Stimulated activated CD4-positive, alpha-beta T cell treated with anti-CD3 and anti-CD28 coated beads, Interleukin-15, amount 100 ng/mL, for 24 hours (primary cell): ENCODE measurements around the gene HMSD.

Experiments
- DNase-seq: peaks from one replicate; pipeline ENCODE4 v3.0.0-alpha.2; 2020

Gene HMSD

DNA sequence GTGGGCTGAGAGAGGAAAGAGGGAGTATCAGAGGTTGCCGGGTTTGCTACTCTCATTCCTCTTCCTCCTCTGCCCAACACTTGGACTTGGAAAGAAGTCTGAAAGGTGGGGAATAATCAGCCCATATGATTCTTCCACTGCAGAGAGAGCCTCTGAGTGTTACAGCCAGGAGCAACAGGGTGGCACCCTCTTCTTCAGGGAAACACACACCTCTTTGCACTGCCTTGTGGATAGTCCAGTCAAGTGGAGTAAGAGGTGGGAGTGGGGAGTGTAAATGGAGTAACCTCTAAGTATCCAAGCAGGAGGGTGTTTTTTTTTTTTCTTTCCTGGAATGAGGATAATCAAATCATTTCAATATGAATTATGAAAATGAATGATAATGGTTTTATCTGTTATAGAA, 11.8 kb downstream of the HMSD start:
- no peak for DNase-seq

DNA sequence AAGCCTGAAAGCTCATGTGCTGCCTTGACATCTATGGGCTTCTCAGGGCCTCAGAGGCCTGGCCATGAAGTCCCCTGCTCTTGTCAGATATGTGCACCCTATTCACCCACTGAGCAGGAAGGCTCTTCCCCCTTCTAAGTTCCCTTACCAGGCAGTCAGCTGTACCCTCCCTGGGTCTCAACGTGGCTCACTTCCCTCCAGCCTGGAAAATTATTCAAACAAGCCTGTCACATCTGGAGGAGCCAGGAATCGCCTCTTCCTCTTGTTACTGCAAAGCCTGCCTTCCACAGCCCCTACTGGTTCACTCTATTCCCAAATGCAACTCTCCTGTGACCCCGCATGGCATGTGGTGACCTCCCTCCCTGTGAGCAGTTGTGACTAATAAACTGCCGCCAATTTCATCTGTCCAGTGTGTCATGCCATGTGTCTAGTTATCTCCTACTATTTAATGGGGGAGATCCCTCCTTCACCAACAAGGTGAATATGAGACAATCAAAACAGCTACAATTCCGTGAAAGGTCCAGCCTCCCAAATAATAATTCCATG, 12.4 kb downstream of the HMSD start:
- DNase-seq = no peak

DNA sequence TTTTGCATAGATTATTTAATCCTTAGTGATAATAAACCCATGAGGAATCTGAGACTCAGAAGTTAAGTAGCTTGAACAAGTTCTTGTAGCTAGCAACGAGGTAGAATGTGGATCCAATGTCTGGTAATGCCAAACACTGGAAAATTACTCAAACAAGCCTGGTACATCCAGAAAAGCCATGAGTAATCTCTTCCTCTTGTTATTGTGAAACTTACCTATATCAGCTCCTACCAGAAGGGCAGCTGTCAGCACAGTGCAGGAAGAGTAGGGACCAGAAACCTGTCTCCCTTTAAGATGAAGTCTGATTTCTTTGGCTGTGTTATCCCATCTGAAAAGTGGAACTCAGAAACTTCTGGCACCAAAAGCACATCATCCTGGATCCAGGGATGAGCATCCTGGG, 13.0 kb downstream of the HMSD start:
- no peak for DNase-seq

DNA sequence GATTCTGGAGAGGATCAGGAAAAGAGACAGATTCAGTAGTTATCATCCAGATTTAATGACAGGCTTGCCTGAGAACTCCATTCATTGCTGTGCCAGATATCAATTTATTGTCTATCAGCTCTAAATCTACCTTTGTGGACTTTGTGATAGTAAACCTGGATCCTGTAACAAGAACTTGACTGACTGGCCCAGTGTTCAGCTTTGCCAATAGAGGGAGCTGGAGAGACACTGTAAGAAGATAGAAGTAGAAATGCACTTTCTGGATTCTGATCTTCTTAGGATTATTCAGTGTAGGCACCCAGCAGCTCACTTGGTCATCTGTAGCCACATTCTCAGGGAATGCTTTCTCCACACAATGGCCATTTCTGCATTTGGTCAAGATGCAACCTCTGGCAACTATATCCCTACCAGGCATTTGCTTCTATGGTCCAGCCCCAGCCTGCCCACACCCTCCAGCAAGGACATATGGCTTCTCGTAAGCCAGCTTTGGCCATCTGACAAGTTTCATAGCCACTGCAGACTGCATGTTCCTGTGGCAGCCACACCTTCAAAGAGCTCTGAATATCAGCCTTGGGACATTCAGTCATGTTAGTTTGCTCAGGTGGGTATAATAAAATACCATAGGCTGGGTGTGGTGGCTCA, 14.6 kb downstream of the HMSD start:
- peak; percentile 55 for DNase-seq

DNA sequence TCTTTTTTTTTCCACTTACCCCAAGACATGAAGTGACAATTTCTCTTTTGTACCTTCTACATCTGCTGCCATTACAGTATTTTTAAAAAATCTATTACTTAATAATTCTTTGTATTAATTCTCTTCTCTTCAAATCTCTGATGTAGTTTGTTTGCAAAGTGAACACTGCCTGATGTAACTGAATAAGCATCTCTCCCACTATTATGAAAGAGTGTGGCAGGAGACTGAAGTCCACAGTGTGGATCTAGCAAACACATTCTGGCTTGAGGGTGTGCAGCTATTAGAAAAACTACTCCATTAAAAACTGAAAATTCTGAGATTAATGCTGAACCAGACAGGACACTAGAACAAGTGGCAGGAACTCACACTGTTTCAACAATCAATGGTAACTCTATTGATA, 15.8 kb downstream of the HMSD start:
- DNase-seq = no peak

DNA sequence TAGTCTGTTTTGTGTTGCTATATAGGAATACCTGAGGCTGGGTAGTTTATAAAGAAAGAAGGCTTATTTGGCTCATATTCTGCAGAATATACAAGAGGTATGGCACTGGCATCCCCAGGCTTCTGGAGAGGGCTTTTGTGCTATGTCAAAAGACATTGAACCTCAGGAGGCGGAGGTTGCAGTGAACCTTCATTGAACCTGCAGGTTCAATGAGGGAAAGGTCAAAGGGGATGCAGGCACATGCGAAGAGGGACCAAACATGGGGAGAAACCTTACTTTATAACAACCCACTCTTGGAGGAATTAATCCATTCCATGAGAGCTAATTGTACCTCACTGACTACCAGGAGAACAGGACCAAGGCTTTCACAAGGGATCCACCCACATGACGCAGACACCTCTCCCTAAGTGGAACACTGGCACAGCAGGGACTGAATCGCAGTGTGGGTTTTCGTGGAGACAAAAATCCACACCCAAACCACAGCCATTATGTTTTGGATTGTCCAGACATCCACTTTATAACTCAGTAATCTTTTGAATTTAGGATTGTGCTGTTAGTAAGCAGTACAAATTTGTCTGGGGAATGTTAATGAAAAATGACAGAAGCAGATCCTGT, 16.7 kb downstream of the HMSD start:
- DNase-seq = no peak

DNA sequence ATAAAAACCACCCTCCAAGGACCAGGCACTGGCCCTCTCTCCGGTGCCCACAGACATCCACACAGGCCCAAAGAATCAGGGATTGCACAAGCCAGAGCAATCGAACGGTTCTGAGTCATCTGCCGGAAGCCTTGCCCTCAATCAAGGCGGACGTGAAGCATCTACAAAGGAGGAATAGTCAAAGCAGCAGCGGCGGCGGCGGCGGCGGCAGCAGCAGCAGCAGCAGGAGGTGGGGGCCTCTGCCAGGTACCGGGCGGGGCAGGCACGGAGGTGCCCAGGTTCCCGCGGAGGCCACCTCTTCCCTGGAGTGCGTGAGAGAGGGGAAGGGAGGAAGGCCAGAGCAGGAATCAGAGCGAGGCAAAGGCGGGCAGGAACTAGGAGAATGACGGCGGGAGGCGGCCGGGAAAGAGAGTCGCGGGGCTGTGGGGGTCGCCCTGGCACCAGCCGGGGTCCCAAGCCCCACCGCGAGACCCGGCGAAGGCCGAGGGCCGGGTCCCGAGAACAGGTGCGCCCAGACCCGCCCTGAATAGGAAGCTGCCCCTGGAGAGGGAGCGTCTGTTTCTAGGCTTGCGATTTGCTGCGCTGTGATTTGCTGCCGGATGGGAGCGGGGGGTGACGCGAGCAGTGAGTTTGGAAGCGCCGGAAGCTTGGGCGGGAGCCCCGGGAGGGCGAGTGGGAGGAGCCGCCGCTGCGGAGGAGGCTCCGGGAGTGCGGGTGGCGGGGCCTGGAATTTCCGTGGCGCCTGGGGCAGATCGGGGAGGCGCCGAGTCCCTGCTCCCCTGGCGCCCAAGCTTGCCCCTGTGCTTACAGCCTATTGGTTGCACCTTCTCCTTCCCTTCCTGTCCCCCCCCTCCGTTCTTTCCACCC, 21.1 kb downstream of the HMSD start, which contains the start of gene SERPINB8:
Gene SERPINB8 (plus strand): TSS at position 140 of the 867 bp plus-strand sequence. CDS start 8,228 bp downstream, outside the sequence.
- peak; percentile 90 for DNase-seq

DNA sequence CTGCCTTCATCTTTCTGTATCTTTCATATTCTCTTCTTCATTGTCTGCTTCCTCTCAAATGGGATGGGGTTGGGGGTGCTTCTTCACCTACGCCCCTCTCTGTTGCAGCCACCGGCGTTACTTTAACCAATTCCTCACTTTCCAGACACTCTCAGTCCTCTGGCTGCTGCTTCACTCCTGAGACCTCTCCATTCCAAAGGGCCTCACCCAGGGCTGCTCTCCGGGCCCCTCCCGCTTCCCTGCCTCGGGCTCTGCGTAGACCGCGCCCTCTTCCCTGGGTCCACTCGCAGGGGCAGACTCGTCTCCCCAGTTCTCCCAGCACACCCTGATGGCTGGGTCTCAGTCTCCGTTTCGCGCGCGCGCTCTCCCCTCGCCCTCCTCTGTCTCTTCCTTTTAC, 21.7 kb downstream of the HMSD start:
- DNase-seq = no peak

DNA sequence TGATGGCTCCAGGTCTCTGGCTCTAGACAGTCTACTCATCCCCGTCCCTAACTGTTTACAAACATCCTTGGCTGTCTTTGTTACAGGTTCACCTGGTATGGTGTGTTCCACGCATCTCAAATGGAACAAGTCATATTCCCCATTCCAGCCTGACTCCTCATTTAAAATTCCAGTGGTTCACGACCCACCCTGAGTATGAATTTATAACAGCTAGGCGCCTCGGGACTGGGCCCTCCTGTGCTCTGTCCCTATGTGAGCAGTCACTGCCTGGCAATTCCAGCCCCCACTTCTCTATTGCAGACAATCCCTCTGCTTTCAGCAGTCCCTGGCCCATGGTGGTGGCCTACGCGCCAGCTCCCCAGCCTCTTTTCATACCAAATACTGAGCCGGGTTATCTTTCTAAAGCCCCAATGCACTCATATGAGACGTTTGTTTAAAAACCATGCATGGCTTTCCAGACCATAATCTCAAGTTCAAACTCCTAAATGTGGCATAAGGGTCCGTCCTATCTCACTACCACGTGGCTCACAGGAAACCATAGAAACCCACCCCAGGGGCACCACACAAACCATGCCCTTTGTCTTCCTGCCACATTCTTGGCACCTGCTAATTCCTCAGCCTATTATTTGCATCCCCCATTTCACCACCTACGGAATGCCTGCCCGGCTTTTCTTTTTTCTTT, 22.4 kb downstream of the HMSD start:
- no peak for DNase-seq

DNA sequence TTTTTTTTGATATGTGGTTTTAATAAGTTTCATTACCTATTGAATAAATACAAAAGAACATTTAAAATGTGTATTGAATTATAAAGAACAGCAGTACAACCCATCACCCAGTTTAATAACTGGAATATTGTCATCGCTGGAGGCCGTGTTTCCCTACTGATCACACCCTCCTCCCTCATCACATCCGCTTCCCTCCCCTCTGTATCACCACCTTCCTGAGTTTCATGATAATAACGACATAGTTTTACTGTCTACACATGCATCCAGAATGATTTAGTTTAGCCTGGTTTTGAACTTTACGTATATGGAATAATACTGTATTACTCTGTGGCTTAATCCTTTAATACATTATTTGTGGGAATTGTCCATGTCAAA, 22.9 kb downstream of the HMSD start:
- DNase-seq = no peak

DNA sequence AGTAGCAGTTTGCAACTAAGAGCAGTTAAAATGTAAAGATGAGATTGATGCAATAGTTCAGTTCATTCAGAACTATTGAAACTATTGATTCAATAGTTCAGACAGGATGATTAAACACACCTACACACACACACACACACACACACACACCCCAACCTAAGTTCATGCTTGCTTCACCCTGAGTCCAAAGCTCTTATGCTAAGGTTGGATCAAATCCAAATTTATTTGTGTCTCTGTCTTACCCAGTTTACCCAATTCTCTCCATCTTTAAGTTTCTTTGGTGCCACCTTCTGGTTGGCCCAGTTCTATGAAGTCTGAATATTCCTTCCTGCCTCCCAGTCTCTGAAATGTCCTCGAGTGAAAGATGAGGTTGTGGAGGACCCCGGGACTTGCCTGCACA, 25.9 kb downstream of the HMSD start:
- peak; percentile 27 for DNase-seq

DNA sequence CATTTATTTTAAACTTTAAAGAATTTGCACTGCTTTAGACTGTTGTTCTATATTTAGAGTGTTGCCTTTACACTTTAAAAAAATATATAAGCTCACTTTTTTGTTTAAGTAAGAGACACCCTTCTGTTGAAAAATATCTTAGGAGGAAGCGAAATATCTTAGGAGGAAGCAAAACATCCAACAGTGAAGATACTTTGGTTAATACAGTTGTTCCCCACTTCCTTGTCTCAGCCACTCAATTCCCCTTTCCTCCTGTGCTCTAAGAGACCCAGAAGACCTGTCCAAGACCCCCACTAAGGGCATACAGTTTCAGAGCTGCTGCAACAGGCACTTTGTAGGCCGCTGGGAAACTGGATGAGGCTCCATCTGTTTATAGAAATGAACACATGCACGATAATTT, 26.5 kb downstream of the HMSD start:
- no peak for DNase-seq

DNA sequence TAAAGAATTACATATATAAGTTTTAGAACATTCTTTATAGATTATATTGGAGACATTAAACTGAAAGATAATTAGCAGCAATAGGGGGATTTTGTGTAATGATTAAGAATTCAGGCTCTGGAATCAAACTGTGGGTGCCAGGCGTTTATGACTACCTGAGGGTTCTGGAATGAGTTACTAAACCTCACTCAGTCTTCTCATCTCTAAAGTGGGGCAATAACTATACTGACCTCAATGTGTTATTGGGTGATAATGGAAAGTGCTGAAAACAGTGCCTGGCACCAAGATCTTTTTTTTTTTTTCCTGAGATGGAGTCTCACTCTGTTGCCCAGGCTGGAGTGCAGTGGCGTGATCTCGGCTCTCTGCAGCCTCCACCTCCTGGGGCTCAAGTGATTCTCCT, 27.9 kb downstream of the HMSD start:
- no peak for DNase-seq

DNA sequence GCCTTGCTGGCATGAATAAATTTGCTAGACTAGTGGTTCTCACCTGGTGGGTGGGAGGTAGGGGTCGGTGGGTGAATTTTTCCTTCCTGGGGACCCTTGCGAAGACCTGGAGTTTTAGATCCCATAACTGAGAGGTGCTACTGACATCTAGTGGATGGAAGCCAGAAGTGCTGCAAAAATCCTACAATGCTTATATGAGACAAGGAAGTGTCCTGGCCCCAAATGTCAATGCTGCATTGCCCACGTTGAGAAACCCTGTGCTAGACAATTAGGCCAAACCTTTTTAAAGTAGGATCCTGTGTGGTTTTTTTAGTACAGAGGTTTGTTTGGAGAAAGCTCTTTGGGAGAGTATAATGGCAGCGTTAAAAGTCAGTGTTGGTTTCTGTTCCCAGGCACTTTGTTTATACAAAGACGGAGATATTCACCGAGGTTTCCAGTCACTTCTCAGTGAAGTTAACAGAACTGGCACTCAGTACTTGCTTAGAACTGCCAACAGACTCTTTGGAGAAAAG, 30.4 kb downstream of the HMSD start:
- peak; percentile 29 for DNase-seq

DNA sequence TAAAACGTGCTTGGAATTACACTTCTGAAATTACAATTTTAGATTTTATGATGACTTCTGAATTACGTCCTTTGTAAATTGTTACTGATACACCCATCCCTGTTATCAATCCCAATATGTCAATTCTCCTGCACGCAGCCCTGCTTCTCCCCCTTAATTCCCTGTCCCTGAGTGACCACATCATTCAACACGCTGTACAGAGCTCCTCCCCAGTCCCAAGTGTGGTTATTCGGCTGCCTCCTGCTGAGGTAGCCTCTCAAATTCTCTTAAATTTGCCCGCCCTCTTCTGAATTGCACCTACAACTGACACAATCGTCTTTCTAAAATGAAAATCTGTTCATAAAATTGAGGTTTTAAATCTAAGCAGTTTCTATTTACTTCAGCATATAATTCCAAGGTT, 30.9 kb downstream of the HMSD start:
- no peak for DNase-seq

DNA sequence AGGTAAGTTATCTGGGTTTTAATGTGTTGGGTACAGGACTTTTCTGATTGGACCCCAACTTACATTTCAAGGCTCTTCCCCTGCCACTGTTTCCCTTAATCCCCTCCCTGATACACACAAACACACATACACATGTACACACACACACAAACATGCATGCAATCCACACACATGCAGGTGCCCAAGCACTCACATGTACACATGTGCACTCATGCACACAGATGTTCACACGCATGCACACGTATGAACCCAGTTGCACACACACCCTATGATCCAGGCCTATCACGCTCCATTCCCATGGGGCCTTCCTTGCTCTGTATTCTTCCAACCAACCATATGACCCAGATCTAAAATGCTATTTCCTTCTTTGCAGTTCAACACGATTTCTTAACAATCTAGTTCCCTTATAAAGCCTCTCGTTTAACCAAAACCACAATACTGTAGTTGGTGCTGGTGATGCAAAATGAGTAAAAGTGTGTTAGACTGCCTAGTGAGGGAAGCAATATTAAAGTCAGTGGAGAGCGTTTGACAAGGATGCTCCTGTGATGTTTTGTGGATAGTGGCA, 31.9 kb downstream of the HMSD start:
- no peak for DNase-seq

DNA sequence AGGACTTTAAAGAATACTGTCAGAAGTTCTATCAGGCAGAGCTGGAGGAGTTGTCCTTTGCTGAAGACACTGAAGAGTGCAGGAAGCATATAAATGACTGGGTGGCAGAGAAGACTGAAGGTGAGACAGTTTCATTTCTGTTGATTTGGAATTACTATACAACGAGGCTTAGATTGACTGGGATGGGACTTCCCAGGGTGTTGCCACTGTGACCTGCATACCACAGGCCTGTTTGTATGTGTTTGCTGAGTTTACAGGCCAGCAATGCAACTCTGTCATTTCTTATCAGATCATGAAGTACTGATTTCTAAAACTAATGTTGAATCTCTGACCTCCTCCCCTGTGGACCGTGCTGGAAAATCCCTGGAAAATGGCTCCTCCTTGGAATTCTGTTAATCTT, 32.6 kb downstream of the HMSD start:
- DNase-seq = no peak

DNA sequence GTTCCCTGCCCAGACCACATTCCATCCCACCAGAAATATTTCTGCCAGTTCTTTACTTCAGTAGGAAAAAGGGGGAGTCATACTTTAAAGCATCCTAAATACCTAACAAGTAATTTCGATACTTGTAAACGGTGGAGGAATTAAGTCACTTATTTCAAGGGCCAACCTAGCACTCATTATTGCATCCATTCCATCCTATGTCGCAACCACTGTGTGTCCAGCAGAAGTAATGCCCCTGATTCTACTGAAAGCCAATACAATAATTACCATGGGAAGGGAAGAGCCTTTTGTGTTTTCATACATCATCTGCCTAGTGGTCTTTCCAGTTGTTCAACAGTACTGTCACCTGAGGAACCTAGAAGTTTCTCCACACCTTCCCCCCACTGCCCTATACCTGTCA, 33.3 kb downstream of the HMSD start:
- DNase-seq = no peak

DNA sequence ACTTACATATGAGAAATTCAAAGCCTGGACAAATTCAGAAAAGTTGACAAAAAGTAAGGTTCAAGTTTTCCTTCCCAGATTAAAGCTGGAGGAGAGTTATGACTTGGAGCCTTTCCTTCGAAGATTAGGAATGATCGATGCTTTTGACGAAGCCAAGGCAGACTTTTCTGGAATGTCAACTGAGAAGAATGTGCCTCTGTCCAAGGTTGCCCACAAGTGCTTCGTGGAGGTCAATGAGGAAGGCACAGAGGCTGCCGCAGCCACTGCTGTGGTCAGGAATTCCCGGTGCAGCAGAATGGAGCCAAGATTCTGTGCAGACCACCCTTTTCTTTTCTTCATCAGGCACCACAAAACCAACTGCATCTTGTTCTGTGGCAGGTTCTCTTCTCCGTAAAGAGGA, 37.8 kb downstream of the HMSD start:
- no peak for DNase-seq

DNA sequence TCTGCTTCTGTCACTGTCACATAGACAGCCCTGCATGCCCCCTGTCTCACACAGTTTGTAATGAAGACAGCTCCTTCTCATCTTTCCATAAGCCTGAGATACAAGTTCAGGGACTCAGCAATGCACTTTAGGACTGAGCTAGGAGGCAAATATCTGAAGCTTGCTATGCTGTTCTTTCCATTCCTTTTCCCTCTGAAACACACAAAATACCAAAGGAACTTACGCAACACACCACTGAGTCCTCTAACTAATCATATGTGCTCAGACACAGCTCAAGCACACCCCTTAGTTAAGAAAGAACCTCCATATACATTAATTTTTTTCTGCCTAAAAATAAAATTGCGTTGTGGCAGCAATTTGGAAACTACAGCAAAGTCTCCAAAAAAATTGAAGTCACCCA, 38.6 kb downstream of the HMSD start:
- no peak for DNase-seq

DNA sequence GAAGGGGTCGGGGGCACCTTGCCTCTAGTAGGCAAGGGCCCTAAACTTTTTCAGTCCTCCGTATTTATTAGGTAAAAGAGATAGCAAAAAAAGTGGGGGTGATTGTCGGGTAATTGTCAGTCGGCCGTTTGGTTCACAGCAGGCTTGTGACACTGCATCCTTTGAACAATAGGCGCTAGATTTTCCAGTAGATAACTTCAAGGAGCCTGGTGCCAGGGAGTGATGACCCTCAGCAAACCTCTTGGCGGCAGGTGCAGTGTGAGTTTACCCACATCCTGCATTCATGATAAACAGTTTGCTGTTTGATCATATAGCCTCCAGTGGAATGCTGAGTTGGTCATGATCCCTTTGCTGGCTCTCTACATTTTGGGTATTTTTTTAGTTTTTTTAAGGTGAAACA, 43.6 kb downstream of the HMSD start:
- DNase-seq = no peak

DNA sequence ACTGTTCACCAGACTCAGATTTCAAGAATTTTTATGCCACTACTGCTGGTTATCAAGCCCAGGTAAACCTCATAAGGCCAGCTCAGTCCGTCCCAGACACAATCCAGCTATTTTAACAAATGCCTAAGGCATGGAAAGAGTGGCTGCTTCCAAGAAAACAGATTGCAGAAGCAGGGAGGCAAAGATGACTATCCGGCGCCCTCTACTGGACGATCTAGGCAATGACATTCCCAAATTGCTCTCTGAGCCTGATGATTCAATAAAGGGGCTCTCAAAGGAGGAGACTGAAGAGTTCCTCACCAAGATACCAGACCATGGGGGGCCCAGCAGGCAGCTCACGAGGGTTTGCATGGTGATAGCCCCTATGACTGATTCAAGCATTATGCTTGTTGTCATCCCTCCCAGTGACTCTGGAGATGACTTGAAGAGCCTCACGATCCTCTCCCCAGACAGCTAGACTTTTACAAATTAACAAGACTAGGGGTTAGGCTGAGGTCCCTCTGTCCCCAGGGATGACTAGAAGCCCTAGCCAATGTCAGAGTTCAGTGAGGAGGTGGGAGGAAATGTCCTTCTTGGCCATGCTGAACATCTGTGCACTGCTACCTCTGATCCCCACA, 45.8 kb downstream of the HMSD start:
- DNase-seq = peak; percentile 54
